Liver (tissue), 9 donors: Measurements from ENCODE around the gene RBMS3. TPM values are rescaled to one million over a fixed set of nuclear protein-coding genes. Genes with fewer than 3 reads are reported as not detected.
A peak's percentile ranks its signal among the peaks of the same experiment; 100 is the strongest.

Source experiments
- DNase-seq: peaks from one replicate; pipeline ENCODE4 v3.0.0-alpha.2; 2017; ENCODE audit warnings: low spot score
- H3K27ac ChIP-seq, 2 donors: one replicate each; pipeline ENCODE4 v1.7.0; 2013; ENCODE audit warnings: inconsistent platforms in 2 of 2, low read length in 2 of 2, control low read depth in 1 of 2, low read depth in 1 of 2, mild to moderate bottlenecking in 1 of 2
- H3K27me3 ChIP-seq, 4 donors: one replicate each; pipeline versions ENCODE4 v1.6.1 to v1.7.0; 2013; ENCODE audit warnings: low read length in 3 of 4, inconsistent platforms in 1 of 4, mild to moderate bottlenecking in 1 of 4, moderate library complexity in 1 of 4; ENCODE audit not compliant: control insufficient read depth in 4 of 4, insufficient read depth in 4 of 4
- H3K36me3 ChIP-seq, 4 donors: one replicate each; pipeline versions ENCODE4 v1.6.1 to v1.7.0; 2013; ENCODE audit warnings: low read length in 3 of 4, mild to moderate bottlenecking in 3 of 4, low read depth in 1 of 4, moderate library complexity in 1 of 4; ENCODE audit not compliant: control insufficient read depth in 4 of 4, insufficient read depth in 3 of 4
- H3K4me1 ChIP-seq, 4 donors: one replicate each; pipeline versions ENCODE4 v1.6.1 to v1.7.0; 2013; ENCODE audit warnings: low read length in 3 of 4, mild to moderate bottlenecking in 3 of 4, moderate library complexity in 1 of 4; ENCODE audit not compliant: control insufficient read depth in 4 of 4, insufficient read depth in 4 of 4
- H3K4me3 ChIP-seq, 3 donors: one replicate each; pipeline versions ENCODE4 v1.6.1 to v1.7.0; 2013; ENCODE audit warnings: low read length in 3 of 3, control low read depth in 1 of 3, low read depth in 1 of 3, mild to moderate bottlenecking in 1 of 3
- H3K9ac ChIP-seq, 2 donors: one replicate each; pipeline ENCODE4 v1.7.0; 2013; ENCODE audit warnings: low read length in 2 of 2, mild to moderate bottlenecking in 2 of 2, moderate library complexity in 2 of 2, control low read depth in 1 of 2, low read depth in 1 of 2
- H3K9me3 ChIP-seq, 4 donors: one replicate each; pipeline versions ENCODE4 v1.6.1 to v1.7.0; 2013; ENCODE audit warnings: low read length in 3 of 4; ENCODE audit not compliant: control insufficient read depth in 4 of 4
- EGR1 ChIP-seq, 2 donors: IDR thresholded peaks; 2 replicates each; pipeline ENCODE4 v1.6.1; 2016 to 2018; ENCODE audit warnings: antibody characterized with exemption in 2 of 2, low read depth in 2 of 2
- FOXA2 ChIP-seq: IDR thresholded peaks from 2 replicates; pipeline ENCODE4 v1.6.1; 2016; ENCODE audit warnings: antibody characterized with exemption
- GABPA ChIP-seq, 2 donors: IDR thresholded peaks in 1 of 2; conservative IDR thresholded peaks in 1 of 2; 2 replicates each; pipeline ENCODE4 v1.6.1; 2016; ENCODE audit warnings: antibody characterized with exemption in 2 of 2, mild to moderate bottlenecking in 1 of 2, moderate library complexity in 1 of 2
- HNF4A ChIP-seq, 2 donors: conservative IDR thresholded peaks; 2 replicates each; pipeline ENCODE4 v1.6.1; 2016; ENCODE audit warnings: antibody characterized with exemption in 2 of 2, mild to moderate bottlenecking in 2 of 2
- HNF4G ChIP-seq: IDR thresholded peaks from 2 replicates; pipeline ENCODE4 v1.6.1; 2016; ENCODE audit warnings: antibody characterized with exemption
- JUND ChIP-seq, 2 donors: IDR thresholded peaks; 2 replicates each; pipeline ENCODE4 v1.6.1; 2016; ENCODE audit warnings: antibody characterized with exemption in 2 of 2
- MAX ChIP-seq: IDR thresholded peaks from 2 replicates; pipeline ENCODE4 v1.6.1; 2016; ENCODE audit warnings: antibody characterized with exemption
- NR2F2 ChIP-seq: IDR thresholded peaks from 2 replicates; pipeline ENCODE4 v1.6.1; 2016; ENCODE audit warnings: antibody characterized with exemption
- RAD21 ChIP-seq, 2 donors: IDR thresholded peaks; 2 replicates each; pipeline ENCODE4 v1.6.1; 2016; ENCODE audit warnings: antibody characterized with exemption in 2 of 2, mild to moderate bottlenecking in 2 of 2
- RXRA ChIP-seq, 2 donors: IDR thresholded peaks; 2 replicates each; pipeline ENCODE4 v1.6.1; 2017 to 2018; ENCODE audit warnings: antibody characterized with exemption in 2 of 2, mild to moderate bottlenecking in 1 of 2
- SP1 ChIP-seq: IDR thresholded peaks from 2 replicates; pipeline ENCODE4 v1.6.1; 2018; ENCODE audit warnings: antibody characterized with exemption, mild to moderate bottlenecking
- YY1 ChIP-seq: IDR thresholded peaks from 2 replicates; pipeline ENCODE4 v1.6.1; 2016; ENCODE audit warnings: antibody characterized with exemption, mild to moderate bottlenecking
- WGBS: extraction: QIAGEN DNeasy Blood & Tissue Kit; methylation state at CpG from one replicate; pipeline ENCODE4 v1.1.7; 2013; 5-methylcytosine and 5-hydroxymethylcytosine counted together
- polyA plus RNA-seq, 2 donors: library from polyadenylated mRNA; stranded (reverse) in 1 of 2; unstranded in 1 of 2; fragments of 200-250 nt in 1 of 2; fragments of >200 nt in 1 of 2; fragmentation: Nextera tagmentation in 1 of 2; extraction: Ambion mirVana in 1 of 2; gene quantifications; one replicate each; pipeline versions ENCODE4 v1.2.1 to v1.2.3, GENCODE V29; 2013 to 2015
- total RNA-seq, 2 donors: library from RNA; depleted of rRNA; stranded (reverse); fragments of >200 nt; gene quantifications; one replicate each; pipeline ENCODE4 v1.2.3, GENCODE V29; 2014
- TF ChIP-seq, protein P1 (sequence below): fragments of 150-350 bp; IDR thresholded peaks from 2 replicates; pipeline ENCODE4 v1.5.1; 2017; ENCODE audit warnings: improper control_type of control experiment, low read depth, low read length; ENCODE audit not compliant: missing input control
- TF ChIP-seq, protein P2 (sequence below): IDR thresholded peaks from 2 replicates; pipeline ENCODE4 v1.6.1; 2016; ENCODE audit warnings: antibody characterized with exemption
- TF ChIP-seq, protein P3 (sequence below): IDR thresholded peaks from 2 replicates; pipeline ENCODE4 v1.6.1; 2016; ENCODE audit warnings: antibody characterized with exemption, mild to moderate bottlenecking
- donor health status: healthy.
- donor health status: healthy.
- donor health status: healthy.
- donor health status: healthy.
- donor health status: healthy.

The RBMS3 gene
- total and polyA plus RNA-seq, 4 donors = 1.2 to 14.9 (median 9.3) TPM

DNA sequence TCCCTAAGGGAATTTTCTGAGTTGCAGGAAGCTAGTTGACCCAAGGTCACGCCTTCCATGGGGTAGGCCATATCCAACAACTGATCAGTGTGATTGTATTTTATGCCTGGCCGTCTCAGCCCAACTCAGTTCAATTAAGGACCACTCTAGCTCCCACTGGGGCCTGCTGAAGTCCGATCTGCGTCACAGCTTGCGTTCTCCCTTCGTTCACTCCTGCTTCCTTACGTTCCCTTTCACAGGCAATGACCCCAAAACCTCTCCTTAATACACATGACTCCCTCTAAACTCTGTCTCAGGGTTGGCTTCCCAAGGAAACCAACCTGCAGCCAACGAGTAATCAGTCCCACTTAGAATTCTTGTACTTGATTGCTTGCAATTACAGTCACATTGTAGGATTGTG is 428.0 kb downstream of the RBMS3 start:
- no peaks in the 10 kb centered on the region for H3K4me1 ChIP-seq
- H3K4me3 ChIP-seq = no peak overlapping the region
- no peaks in the 10 kb centered on the region for H3K9me3 ChIP-seq
- no peak overlapping the region for H3K9ac ChIP-seq
- no peaks in the 10 kb centered on the region for H3K36me3 ChIP-seq
- H3K27ac ChIP-seq = no peak overlapping the region
- TF ChIP-seq EGR1 (IDR thresholded peaks at IDR 0.05; ENCODE audit: low read depth in 2 of 2) = no peak
- TF ChIP-seq FOXA2 = no peak
- no peak for TF ChIP-seq GABPA (IDR thresholded peaks at IDR 0.05 in 1 of 2, conservative IDR thresholded peaks at IDR 0.05 in 1 of 2)
- no peak for TF ChIP-seq NR2F2
- no peak for TF ChIP-seq HNF4A (conservative IDR thresholded peaks at IDR 0.05)
- no peak for TF ChIP-seq YY1
- TF ChIP-seq MAX = no peak
- TF ChIP-seq, protein P1, sequence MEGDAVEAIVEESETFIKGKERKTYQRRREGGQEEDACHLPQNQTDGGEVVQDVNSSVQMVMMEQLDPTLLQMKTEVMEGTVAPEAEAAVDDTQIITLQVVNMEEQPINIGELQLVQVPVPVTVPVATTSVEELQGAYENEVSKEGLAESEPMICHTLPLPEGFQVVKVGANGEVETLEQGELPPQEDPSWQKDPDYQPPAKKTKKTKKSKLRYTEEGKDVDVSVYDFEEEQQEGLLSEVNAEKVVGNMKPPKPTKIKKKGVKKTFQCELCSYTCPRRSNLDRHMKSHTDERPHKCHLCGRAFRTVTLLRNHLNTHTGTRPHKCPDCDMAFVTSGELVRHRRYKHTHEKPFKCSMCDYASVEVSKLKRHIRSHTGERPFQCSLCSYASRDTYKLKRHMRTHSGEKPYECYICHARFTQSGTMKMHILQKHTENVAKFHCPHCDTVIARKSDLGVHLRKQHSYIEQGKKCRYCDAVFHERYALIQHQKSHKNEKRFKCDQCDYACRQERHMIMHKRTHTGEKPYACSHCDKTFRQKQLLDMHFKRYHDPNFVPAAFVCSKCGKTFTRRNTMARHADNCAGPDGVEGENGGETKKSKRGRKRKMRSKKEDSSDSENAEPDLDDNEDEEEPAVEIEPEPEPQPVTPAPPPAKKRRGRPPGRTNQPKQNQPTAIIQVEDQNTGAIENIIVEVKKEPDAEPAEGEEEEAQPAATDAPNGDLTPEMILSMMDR = no peak
- TF ChIP-seq, protein P2, sequence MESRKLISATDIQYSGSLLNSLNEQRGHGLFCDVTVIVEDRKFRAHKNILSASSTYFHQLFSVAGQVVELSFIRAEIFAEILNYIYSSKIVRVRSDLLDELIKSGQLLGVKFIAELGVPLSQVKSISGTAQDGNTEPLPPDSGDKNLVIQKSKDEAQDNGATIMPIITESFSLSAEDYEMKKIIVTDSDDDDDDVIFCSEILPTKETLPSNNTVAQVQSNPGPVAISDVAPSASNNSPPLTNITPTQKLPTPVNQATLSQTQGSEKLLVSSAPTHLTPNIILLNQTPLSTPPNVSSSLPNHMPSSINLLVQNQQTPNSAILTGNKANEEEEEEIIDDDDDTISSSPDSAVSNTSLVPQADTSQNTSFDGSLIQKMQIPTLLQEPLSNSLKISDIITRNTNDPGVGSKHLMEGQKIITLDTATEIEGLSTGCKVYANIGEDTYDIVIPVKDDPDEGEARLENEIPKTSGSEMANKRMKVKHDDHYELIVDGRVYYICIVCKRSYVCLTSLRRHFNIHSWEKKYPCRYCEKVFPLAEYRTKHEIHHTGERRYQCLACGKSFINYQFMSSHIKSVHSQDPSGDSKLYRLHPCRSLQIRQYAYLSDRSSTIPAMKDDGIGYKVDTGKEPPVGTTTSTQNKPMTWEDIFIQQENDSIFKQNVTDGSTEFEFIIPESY = no peak
- TF ChIP-seq SP1 = no peak
- H3K27me3 ChIP-seq = no peaks in the 10 kb centered on the region
- WGBS = 96% methylated on average over 8 of the region's 8 CpGs
- no peak for DNase-seq

DNA sequence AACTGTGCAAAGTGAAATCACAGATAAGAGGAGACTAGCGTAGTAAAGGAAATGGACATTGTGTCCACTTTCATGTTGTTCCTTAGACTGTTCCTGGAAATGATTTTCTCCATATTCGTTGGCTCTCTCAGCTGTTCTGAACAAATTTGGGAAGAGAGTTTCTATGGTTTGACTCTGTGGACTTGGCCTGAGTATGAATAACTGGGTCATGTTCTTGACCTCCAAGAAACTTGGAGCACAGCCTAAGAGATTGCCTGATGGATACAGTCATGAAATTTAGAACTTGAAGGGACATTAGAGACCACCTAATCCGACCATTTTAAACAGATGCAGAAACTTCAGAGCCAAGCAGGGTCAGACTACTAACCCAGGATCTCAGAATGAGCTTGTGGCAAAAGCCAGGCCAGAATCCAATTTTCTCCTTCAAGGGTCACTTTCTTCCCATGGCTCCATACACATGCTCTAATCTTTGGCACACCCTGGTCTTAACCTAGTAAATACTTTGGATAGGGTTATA is 430.4 kb downstream of the RBMS3 start:
- Histone ChIP-seq H3K4me3 (no peak overlapping the region), H3K4me1 (no peaks in the 10 kb centered on the region), H3K27me3 (no peaks in the 10 kb centered on the region), H3K36me3 (no peaks in the 10 kb centered on the region), H3K9me3 (no peaks in the 10 kb centered on the region), H3K27ac (no peak overlapping the region), H3K9ac (no peak overlapping the region)
- peak in 1 of 2 donors; percentile 36 for TF ChIP-seq RAD21 (IDR thresholded peaks at IDR 0.05)
- no peak for TF ChIP-seq MAX
- TF ChIP-seq JUND (IDR thresholded peaks at IDR 0.05) = peak in 1 of 2 donors; percentile 15
- TF ChIP-seq SP1 = peak; percentile 47
- peak in 1 of 2 donors; percentile 39 for TF ChIP-seq RXRA (IDR thresholded peaks at IDR 0.05)
- TF ChIP-seq, protein P1 = no peak
- TF ChIP-seq, protein P3, sequence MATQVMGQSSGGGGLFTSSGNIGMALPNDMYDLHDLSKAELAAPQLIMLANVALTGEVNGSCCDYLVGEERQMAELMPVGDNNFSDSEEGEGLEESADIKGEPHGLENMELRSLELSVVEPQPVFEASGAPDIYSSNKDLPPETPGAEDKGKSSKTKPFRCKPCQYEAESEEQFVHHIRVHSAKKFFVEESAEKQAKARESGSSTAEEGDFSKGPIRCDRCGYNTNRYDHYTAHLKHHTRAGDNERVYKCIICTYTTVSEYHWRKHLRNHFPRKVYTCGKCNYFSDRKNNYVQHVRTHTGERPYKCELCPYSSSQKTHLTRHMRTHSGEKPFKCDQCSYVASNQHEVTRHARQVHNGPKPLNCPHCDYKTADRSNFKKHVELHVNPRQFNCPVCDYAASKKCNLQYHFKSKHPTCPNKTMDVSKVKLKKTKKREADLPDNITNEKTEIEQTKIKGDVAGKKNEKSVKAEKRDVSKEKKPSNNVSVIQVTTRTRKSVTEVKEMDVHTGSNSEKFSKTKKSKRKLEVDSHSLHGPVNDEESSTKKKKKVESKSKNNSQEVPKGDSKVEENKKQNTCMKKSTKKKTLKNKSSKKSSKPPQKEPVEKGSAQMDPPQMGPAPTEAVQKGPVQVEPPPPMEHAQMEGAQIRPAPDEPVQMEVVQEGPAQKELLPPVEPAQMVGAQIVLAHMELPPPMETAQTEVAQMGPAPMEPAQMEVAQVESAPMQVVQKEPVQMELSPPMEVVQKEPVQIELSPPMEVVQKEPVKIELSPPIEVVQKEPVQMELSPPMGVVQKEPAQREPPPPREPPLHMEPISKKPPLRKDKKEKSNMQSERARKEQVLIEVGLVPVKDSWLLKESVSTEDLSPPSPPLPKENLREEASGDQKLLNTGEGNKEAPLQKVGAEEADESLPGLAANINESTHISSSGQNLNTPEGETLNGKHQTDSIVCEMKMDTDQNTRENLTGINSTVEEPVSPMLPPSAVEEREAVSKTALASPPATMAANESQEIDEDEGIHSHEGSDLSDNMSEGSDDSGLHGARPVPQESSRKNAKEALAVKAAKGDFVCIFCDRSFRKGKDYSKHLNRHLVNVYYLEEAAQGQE = no peak
- TF ChIP-seq HNF4A (conservative IDR thresholded peaks at IDR 0.05) = no peak
- no peak for TF ChIP-seq YY1
- peak; percentile 97 for TF ChIP-seq NR2F2
- no peak for TF ChIP-seq HNF4G
- TF ChIP-seq, protein P2 = no peak
- no peak for DNase-seq
- WGBS = 67% methylated on average over 3 of the region's 3 CpGs
